ENCODE results near the gene SHTN1.

Gene SHTN1

GRCh38 chr10:116919706-116920105, 85.3 kb downstream of the SHTN1 start:
- H3K27me3 ChIP-seq (ENCODE audit: control insufficient read depth, insufficient read depth, low read length) = no peaks in the 10 kb centered on the region
- H3K4me3 ChIP-seq (ENCODE audit: low read length) = no peak overlapping the region
- no peak for DNase-seq (ENCODE audit: low read depth, low spot score)
- H3K27ac ChIP-seq (ENCODE audit: low read length) = no peak overlapping the region
- no peaks in the 10 kb centered on the region for H3K9me3 ChIP-seq (ENCODE audit: control insufficient read depth, insufficient read depth, low read length)
- H3K4me1 ChIP-seq (ENCODE audit: control insufficient read depth, insufficient read depth, low read length) = no peaks in the 10 kb centered on the region
- no CpG with 5 or more reads among the region's 2 CpGs for WGBS (ENCODE audit: insufficient coverage, insufficient read length)
- H3K36me3 ChIP-seq (ENCODE audit: control insufficient read depth, insufficient read depth, low read length) = no peaks in the 10 kb centered on the region

- WGBS (ENCODE audit: insufficient coverage, insufficient read length) = no CpG with 5 or more reads among the region's 2 CpGs
- Histone ChIP-seq H3K4me3 (ENCODE audit: low read length) (no peak overlapping the region), H3K36me3 (ENCODE audit: control insufficient read depth, insufficient read depth, low read length) (no peaks in the 10 kb centered on the region), H3K9me3 (ENCODE audit: control insufficient read depth, insufficient read depth, low read length) (no peaks in the 10 kb centered on the region), H3K27ac (ENCODE audit: low read length) (no peak overlapping the region), H3K27me3 (ENCODE audit: control insufficient read depth, insufficient read depth, low read length) (no peaks in the 10 kb centered on the region), H3K4me1 (ENCODE audit: control insufficient read depth, insufficient read depth, low read length) (no peaks in the 10 kb centered on the region)
- no peak for DNase-seq (ENCODE audit: low read depth, low spot score)
Observed at GRCh38 chr10:116919164-116919563, 85.8 kb downstream of the SHTN1 start.

GRCh38 chr10:116918583-116918982, 86.4 kb downstream of the SHTN1 start:
- H3K36me3 ChIP-seq (ENCODE audit: control insufficient read depth, insufficient read depth, low read length) = no peaks in the 10 kb centered on the region
- H3K4me3 ChIP-seq (ENCODE audit: low read length) = no peak overlapping the region
- H3K9me3 ChIP-seq (ENCODE audit: control insufficient read depth, insufficient read depth, low read length) = no peaks in the 10 kb centered on the region
- H3K27me3 ChIP-seq (ENCODE audit: control insufficient read depth, insufficient read depth, low read length) = no peaks in the 10 kb centered on the region
- H3K27ac ChIP-seq (ENCODE audit: low read length) = no peak overlapping the region
- no peaks in the 10 kb centered on the region for H3K4me1 ChIP-seq (ENCODE audit: control insufficient read depth, insufficient read depth, low read length)
- no CpG with 5 or more reads among the region's 2 CpGs for WGBS (ENCODE audit: insufficient coverage, insufficient read length)
- no peak for DNase-seq (ENCODE audit: low read depth, low spot score)

- Histone ChIP-seq H3K27me3 (ENCODE audit: control insufficient read depth, insufficient read depth, low read length) (no peaks in the 10 kb centered on the region), H3K27ac (ENCODE audit: low read length) (no peak overlapping the region), H3K36me3 (ENCODE audit: control insufficient read depth, insufficient read depth, low read length) (no peaks in the 10 kb centered on the region), H3K9me3 (ENCODE audit: control insufficient read depth, insufficient read depth, low read length) (no peaks in the 10 kb centered on the region), H3K4me1 (ENCODE audit: control insufficient read depth, insufficient read depth, low read length) (no peaks in the 10 kb centered on the region), H3K4me3 (ENCODE audit: low read length) (no peak overlapping the region)
- no peak for DNase-seq (ENCODE audit: low read depth, low spot score)
- no CpG with 5 or more reads among the region's 3 CpGs for WGBS (ENCODE audit: insufficient coverage, insufficient read length)
Observed at GRCh38 chr10:116917481-116917880, 87.5 kb downstream of the SHTN1 start.

GRCh38 chr10:116915340-116915739, 89.6 kb downstream of the SHTN1 start:
- DNase-seq (ENCODE audit: low read depth, low spot score) = no peak
- Histone ChIP-seq H3K27me3 (ENCODE audit: control insufficient read depth, insufficient read depth, low read length) (no peaks in the 10 kb centered on the region), H3K4me1 (ENCODE audit: control insufficient read depth, insufficient read depth, low read length) (no peaks in the 10 kb centered on the region), H3K4me3 (ENCODE audit: low read length) (no peak overlapping the region), H3K27ac (ENCODE audit: low read length) (no peak overlapping the region), H3K36me3 (ENCODE audit: control insufficient read depth, insufficient read depth, low read length) (no peaks in the 10 kb centered on the region), H3K9me3 (ENCODE audit: control insufficient read depth, insufficient read depth, low read length) (no peaks in the 10 kb centered on the region)
- WGBS (ENCODE audit: insufficient coverage, insufficient read length) = no CpG with 5 or more reads among the region's 2 CpGs

GRCh38 chr10:116913695-116914094, 91.3 kb downstream of the SHTN1 start:
- H3K27me3 ChIP-seq (ENCODE audit: control insufficient read depth, insufficient read depth, low read length) = no peaks in the 10 kb centered on the region
- no peaks in the 10 kb centered on the region for H3K4me1 ChIP-seq (ENCODE audit: control insufficient read depth, insufficient read depth, low read length)
- no peaks in the 10 kb centered on the region for H3K36me3 ChIP-seq (ENCODE audit: control insufficient read depth, insufficient read depth, low read length)
- WGBS (ENCODE audit: insufficient coverage, insufficient read length) = no CpG with 5 or more reads among the region's 1 CpG
- no peak overlapping the region for H3K4me3 ChIP-seq (ENCODE audit: low read length)
- H3K27ac ChIP-seq (ENCODE audit: low read length) = no peak overlapping the region
- no peak for DNase-seq (ENCODE audit: low read depth, low spot score)
- no peaks in the 10 kb centered on the region for H3K9me3 ChIP-seq (ENCODE audit: control insufficient read depth, insufficient read depth, low read length)

GRCh38 chr10:116912162-116912561, 92.8 kb downstream of the SHTN1 start:
- WGBS (ENCODE audit: insufficient coverage, insufficient read length) = no CpG with 5 or more reads among the region's 1 CpG
- H3K4me3 ChIP-seq (ENCODE audit: low read length) = no peak overlapping the region
- H3K36me3 ChIP-seq (ENCODE audit: control insufficient read depth, insufficient read depth, low read length) = no peaks in the 10 kb centered on the region
- H3K27me3 ChIP-seq (ENCODE audit: control insufficient read depth, insufficient read depth, low read length) = no peaks in the 10 kb centered on the region
- no peaks in the 10 kb centered on the region for H3K4me1 ChIP-seq (ENCODE audit: control insufficient read depth, insufficient read depth, low read length)
- no peak overlapping the region for H3K27ac ChIP-seq (ENCODE audit: low read length)
- no peaks in the 10 kb centered on the region for H3K9me3 ChIP-seq (ENCODE audit: control insufficient read depth, insufficient read depth, low read length)
- no peak for DNase-seq (ENCODE audit: low read depth, low spot score)

- Histone ChIP-seq H3K4me1 (ENCODE audit: control insufficient read depth, insufficient read depth, low read length) (no peaks in the 10 kb centered on the region), H3K4me3 (ENCODE audit: low read length) (no peak overlapping the region), H3K27me3 (ENCODE audit: control insufficient read depth, insufficient read depth, low read length) (no peaks in the 10 kb centered on the region), H3K27ac (ENCODE audit: low read length) (no peak overlapping the region), H3K9me3 (ENCODE audit: control insufficient read depth, insufficient read depth, low read length) (no peaks in the 10 kb centered on the region), H3K36me3 (ENCODE audit: control insufficient read depth, insufficient read depth, low read length) (no peaks in the 10 kb centered on the region)
- WGBS (ENCODE audit: insufficient coverage, insufficient read length) = no CpG with 5 or more reads among the region's 3 CpGs
- no peak for DNase-seq (ENCODE audit: low read depth, low spot score)
Observed at GRCh38 chr10:116910910-116911309, 94.1 kb downstream of the SHTN1 start.

GRCh38 chr10:116909307-116909706, 95.7 kb downstream of the SHTN1 start:
- H3K27ac ChIP-seq (ENCODE audit: low read length) = no peak overlapping the region
- no peaks in the 10 kb centered on the region for H3K27me3 ChIP-seq (ENCODE audit: control insufficient read depth, insufficient read depth, low read length)
- H3K4me3 ChIP-seq (ENCODE audit: low read length) = no peak overlapping the region
- no CpG with 5 or more reads among the region's 1 CpG for WGBS (ENCODE audit: insufficient coverage, insufficient read length)
- no peaks in the 10 kb centered on the region for H3K4me1 ChIP-seq (ENCODE audit: control insufficient read depth, insufficient read depth, low read length)
- no peaks in the 10 kb centered on the region for H3K36me3 ChIP-seq (ENCODE audit: control insufficient read depth, insufficient read depth, low read length)
- DNase-seq (ENCODE audit: low read depth, low spot score) = no peak
- no peaks in the 10 kb centered on the region for H3K9me3 ChIP-seq (ENCODE audit: control insufficient read depth, insufficient read depth, low read length)

GRCh38 chr10:116907245-116907987, 97.6 kb downstream of the SHTN1 start:
- Histone ChIP-seq H3K4me1 (ENCODE audit: control insufficient read depth, insufficient read depth, low read length) (no peaks in the 10 kb centered on the region), H3K27me3 (ENCODE audit: control insufficient read depth, insufficient read depth, low read length) (no peaks in the 10 kb centered on the region), H3K36me3 (ENCODE audit: control insufficient read depth, insufficient read depth, low read length) (no peaks in the 10 kb centered on the region), H3K9me3 (ENCODE audit: control insufficient read depth, insufficient read depth, low read length) (no peaks in the 10 kb centered on the region), H3K27ac (ENCODE audit: low read length) (no peak overlapping the region), H3K4me3 (ENCODE audit: low read length) (no peak overlapping the region)
- DNase-seq (ENCODE audit: low read depth, low spot score) = no peak
- WGBS (ENCODE audit: insufficient coverage, insufficient read length) = no CpG with 5 or more reads among the region's 6 CpGs

GRCh38 chr10:116905845-116906210, 99.2 kb downstream of the SHTN1 start:
- H3K27ac ChIP-seq (ENCODE audit: low read length) = no peak overlapping the region
- H3K27me3 ChIP-seq (ENCODE audit: control insufficient read depth, insufficient read depth, low read length) = no peaks in the 10 kb centered on the region
- H3K4me1 ChIP-seq (ENCODE audit: control insufficient read depth, insufficient read depth, low read length) = no peaks in the 10 kb centered on the region
- no peaks in the 10 kb centered on the region for H3K36me3 ChIP-seq (ENCODE audit: control insufficient read depth, insufficient read depth, low read length)
- no peak overlapping the region for H3K4me3 ChIP-seq (ENCODE audit: low read length)
- DNase-seq (ENCODE audit: low read depth, low spot score) = no peak
- no CpG with 5 or more reads among the region's 3 CpGs for WGBS (ENCODE audit: insufficient coverage, insufficient read length)
- no peaks in the 10 kb centered on the region for H3K9me3 ChIP-seq (ENCODE audit: control insufficient read depth, insufficient read depth, low read length)

All from iPS DF 6.9 (cell line).